HG03025 (cell line): ENCODE measurements around the gene GJB2.

Source experiments
- ATAC-seq: cut with Tn5 transposase; IDR thresholded peaks from one replicate; pipeline ENCODE4 v1.9.1; 2021; ENCODE audit warnings: mild to moderate bottlenecking, moderate library complexity; ENCODE audit not compliant: unreplicated experiment, low FRiP score

The GJB2 gene

DNA sequence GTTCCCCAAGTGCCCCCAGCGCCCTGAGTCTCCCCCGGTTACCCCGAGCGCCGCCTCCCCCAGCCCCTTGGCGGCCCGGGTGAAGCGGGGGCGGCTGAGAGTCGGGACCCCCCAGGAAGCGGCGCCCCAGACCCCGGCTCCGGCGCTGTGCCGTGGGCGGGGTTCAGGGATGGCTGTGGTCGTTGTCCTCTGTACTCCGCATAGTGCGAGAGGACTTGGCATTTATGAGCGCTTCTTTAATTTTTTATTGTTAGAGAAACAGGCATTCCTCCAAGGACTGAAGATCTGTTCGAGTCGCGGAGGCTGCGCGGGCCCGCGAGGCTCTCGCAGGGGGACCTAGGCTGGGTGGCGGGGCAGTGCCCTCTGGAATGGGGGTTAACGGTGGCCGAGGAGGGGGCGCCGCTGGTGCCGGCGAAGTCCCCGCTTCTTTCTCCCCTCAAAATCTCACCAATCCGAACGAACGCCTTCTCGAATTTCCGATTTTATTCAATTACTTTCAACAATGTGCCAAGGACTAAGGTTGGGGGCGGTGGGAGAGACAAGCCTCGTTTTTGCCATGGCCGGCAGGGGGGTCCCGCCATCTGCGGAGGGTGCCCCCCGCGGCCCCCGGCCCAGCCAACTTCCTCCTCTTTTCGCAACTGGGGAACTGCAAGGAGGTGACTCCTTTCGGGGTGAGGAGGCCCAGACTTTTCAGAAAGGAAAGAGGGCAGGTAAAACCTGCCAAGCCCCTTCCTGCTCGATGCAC lies 596 bp upstream of the GJB2 start:
- ATAC-seq = no peak

DNA sequence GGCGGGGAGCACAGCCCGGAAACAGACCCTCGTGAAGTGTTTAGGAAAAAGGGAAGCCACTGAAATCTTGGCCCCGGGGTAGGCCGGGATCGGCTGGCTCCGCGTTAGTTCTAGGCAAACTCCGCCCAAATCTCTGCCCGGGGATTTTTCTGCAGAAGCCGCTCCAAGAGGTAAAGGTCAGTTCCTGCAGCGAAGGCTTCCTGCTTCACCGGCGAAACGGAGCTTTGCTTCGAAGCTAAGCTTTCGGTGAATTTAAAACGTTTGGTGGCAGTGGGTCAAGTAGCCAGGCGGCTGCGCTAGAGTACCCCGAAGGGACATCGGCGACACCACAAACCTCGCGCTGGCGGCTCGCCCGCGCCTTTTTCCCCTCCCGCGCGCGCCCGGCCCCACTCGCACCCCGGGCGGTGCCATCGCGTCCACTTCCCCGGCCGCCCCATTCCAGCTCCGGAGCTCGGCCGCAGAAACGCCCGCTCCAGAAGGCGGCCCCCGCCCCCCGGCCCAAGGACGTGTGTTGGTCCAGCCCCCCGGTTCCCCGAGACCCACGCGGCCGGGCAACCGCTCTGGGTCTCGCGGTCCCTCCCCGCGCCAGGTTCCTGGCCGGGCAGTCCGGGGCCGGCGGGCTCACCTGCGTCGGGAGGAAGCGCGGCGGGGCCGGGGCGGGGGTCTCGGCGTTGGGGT lies 441 bp downstream of the GJB2 start:
- ATAC-seq = no peak

GRCh38 chr13:20191311-20192157 lies 1.2 kb downstream of the GJB2 start:
- no peak for ATAC-seq

DNA sequence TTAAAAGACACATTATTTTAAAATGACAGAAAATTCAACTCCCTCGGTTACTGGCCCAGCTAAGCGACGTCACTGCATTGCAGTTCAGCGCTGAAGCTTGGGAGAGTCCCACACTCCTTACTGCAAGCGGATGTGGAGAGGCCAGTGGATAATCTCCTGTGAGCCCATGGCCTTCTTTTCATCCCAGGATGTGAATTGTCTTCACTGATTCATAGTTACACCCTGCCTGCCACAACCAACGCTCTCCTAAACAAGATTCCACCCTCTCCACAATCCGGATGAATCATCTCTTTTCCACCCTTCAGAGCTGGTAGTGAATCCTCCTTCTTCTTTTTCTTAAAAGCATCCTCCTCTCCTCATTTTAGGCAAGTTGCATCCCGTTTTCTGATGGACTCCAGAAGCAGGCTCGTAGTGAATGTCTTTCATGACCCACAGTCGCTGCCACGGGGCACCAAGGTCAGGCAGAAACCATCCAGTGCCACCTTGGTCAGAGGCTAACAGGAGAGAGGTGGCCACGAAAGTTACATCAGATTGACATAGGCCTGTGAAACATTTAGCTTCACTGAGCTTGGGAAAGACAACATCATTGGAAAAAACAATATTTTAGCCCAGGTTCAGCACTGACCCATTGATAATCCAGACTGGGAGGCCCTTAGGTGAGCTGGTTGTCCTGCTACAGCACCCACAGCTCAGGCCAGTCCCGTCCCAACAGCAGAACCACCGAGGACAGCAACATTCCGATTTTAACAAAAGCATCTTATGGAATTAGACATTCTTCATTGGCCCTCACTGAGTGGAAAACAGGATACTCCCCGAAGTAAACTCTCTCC lies 2.0 kb downstream of the GJB2 start:
- no peak for ATAC-seq

DNA sequence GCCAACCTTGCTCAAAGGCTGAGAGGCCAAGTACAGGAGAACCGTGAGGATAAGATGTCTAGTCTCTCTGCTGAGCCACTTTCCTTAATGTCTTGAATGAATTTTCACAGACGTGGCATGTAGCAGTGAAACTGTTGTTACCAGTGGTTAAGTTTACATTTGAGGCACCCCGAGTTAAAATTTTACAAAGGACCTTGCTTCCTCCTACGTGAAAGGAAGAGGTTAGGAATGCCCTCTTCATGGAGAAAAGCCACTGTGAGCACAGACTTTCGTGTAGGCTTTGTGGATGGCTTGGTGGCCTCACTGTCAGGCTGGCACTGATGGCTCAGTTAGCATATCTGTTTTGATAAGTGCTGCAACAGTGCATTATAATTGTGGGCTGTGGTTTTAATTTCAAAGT lies 2.7 kb downstream of the GJB2 start:
- ATAC-seq = no peak

GRCh38 chr13:20188667-20189553 lies 3.8 kb downstream of the GJB2 start:
- no peak for ATAC-seq

GRCh38 chr13:20186771-20187170 lies 6.0 kb downstream of the GJB2 start:
- ATAC-seq = no peak

GRCh38 chr13:20185366-20186056 lies 7.2 kb downstream of the GJB2 start:
- no peak for ATAC-seq

GRCh38 chr13:20182231-20182846 lies 10.4 kb downstream of the GJB2 start:
- peak; percentile 72 for ATAC-seq

GRCh38 chr13:20181188-20181587 lies 11.6 kb downstream of the GJB2 start:
- ATAC-seq = no peak

GRCh38 chr13:20178156-20178555 lies 14.6 kb downstream of the GJB2 start:
- no peak for ATAC-seq

DNA sequence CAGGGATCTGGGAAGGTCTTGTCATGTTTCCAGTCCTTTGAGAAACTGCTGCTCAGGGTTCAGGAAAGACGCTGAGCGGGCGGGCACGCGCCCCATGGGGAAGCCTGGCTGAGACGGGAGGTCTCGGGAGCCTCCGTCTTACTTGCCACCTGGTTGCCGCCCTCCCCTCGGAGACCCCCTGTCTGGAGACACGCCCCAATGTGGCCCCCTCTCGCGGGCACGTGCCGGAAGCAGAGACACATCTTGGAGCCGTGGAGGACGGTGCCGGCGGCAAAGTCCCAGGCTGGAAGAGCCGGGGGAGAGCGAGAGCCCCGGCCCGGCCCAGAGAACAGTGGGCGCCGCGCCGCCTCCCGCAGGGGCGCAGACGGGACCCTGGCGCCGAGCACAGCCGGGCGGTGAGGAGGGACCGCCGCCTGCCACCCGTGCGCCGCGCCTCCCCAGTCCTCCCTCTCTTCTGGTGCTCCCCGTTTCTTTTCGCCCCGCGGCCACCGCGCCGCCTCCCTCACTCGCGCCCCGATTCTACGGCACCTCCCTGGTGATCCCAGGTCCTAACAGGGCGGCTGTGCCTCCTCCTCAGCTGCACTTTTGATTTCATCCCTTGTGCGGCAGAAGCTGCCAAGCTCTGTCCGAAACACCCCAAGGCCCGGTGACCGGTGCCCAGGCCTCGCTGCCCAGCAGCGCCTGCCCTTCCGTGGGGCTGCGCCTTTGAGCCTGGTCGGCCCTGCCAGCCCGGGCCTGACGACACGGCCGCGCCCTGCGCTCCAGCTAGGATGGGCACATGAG lies 15.5 kb downstream of the GJB2 start:
- ATAC-seq = no peak

DNA sequence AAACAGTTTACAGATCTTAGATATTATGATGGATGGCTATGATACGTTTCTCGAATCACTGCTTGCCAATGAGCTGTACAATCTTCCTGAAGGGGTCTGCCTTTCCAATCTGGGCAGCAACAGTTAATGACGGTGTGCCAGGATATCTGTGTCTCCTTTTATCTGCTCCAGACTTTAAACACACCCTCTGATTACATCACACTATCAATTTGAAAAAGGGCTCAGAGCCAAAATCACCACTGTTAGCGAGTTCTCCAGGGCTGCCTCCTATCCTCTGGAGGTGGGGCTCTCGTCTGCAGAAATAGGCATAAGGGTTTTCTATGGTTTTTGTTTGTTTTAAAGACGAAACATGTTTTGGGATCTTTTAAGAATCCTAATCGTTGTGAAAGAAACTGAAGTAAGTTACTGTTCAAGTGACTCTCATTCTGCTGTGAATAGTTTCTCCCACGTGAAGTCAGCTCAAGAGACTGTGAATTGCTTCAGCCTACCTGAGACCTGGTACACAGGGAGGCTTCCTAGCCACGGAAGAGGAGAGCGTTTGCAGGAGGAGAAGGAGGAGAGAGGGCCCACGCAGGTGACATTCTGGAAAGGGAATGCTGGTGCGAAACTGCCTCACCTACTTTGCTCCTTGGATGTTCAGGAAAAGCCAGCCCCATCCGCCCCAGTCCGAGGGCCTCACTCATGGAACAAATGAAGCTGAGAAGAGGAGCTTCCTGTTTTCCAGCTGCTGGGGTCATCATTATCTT lies 16.7 kb downstream of the GJB2 start:
- no peak for ATAC-seq

DNA sequence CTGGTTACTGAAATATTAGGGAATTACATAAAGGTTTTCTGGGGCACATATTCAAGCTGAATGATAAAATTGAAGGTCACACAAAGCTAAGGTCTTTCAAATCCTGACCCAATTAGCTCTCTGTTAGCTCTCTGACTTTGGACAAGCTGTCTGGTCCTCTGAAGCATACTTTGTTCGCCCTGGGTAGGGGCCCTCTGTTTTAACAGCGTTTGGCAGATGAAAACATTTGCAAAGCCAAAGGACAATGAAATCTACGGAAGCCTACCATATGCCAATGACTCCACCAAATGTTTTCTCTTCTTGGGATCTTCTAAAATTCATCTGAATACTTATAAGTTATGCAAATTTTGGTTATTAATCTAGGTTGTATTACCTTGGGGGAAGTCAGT lies 17.3 kb downstream of the GJB2 start:
- no peak for ATAC-seq

GRCh38 chr13:20174656-20175405 lies 17.9 kb downstream of the GJB2 start:
- ATAC-seq = peak; percentile 95

DNA sequence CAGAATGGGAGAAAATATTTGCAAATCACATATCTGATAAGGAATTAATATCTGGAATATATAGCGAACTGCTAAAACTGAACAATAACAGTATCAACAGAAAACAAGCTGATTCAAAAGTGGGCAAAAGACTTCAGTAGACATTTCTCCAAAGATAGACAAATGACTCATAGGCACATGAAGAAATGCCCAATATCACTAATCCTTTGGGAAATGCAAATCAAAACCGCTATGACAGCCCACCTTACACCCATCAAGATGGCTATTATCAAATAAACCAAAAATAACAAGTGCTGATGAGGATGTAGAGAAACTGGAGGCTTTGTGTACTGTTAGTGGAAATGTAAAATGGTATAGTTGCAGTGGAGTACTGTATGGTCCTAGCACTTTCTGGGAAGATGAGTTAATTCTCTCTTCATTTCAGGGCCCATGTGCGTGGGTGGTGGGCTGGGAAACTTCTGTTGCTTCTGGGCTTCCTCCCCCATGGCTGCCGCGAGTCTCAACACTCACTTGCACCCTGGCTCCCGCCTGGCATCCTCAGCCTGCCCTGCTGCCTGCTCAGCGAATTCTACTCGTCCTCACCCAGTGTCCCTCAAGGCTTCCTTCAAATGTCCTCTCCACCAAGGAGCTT lies 19.5 kb downstream of the GJB2 start:
- ATAC-seq = no peak
